ENCODE measurements around the gene DNAJC5. TPM values are rescaled to one million over a fixed set of nuclear protein-coding genes. Genes with fewer than 3 reads are reported as not detected.
"Not testable (repeated sequence)": the region's sequence is repeated elsewhere in the genome, so short reads cannot be mapped to it uniquely, and the experiment has no call there.

DNAJC5 gene
- total RNA-seq, 1 donor from 2014 or later: 42.8 TPM

- no peaks in the 10 kb centered on the region for H3K9me3 ChIP-seq (replicated peaks)
- H3K27me3 ChIP-seq (ENCODE audit: low read depth): no peaks in the 10 kb centered on the region
- intact Hi-C loops (cut with micrococcal nuclease): no loop called here
- H3K27ac ChIP-seq (replicated peaks): peak overlapping the region; percentile 92
- TF ChIP-seq CTCF (IDR thresholded peaks at IDR 0.05; ENCODE audit: borderline replicate concordance): no peak
- peak overlapping the region; percentile 35 for H3K4me3 ChIP-seq
- peaks cover 61% of the 10 kb centered on the region for H3K4me1 ChIP-seq
- DNase-seq: no peak
- H3K36me3 ChIP-seq: no peaks in the 10 kb centered on the region
These were observed 46.7 kb upstream of the DNAJC5 start for GRCh38 chr20:63848003-63848911.

- intact Hi-C loops (cut with micrococcal nuclease): no loop called here
- DNase-seq: no peak
- TF ChIP-seq CTCF (IDR thresholded peaks at IDR 0.05; ENCODE audit: borderline replicate concordance): no peak
- H3K36me3 ChIP-seq: no peaks in the 10 kb centered on the region
- no peak overlapping the region for H3K4me3 ChIP-seq
- H3K9me3 ChIP-seq (replicated peaks): no peaks in the 10 kb centered on the region
- no peaks in the 10 kb centered on the region for H3K27me3 ChIP-seq (ENCODE audit: low read depth)
- H3K27ac ChIP-seq (replicated peaks): no peak overlapping the region
- peaks cover 62% of the 10 kb centered on the region for H3K4me1 ChIP-seq
These were observed 44.0 kb upstream of the DNAJC5 start for GRCh38 chr20:63850689-63851547.

GRCh38 chr20:63851548-63851943 is 43.4 kb upstream of the DNAJC5 start:
- H3K36me3 ChIP-seq; intact Hi-C loops (cut with micrococcal nuclease); DNase-seq; H3K9me3 ChIP-seq (replicated peaks); H3K27me3 ChIP-seq (ENCODE audit: low read depth); H3K4me3 ChIP-seq: not testable (repeated sequence)
- Histone ChIP-seq H3K27ac (replicated peaks) (peak overlapping the region; percentile 96), H3K4me1 (peaks cover 62% of the 10 kb centered on the region)

- H3K27ac ChIP-seq (replicated peaks): peak overlapping the region; percentile 96
- peak overlapping the region; percentile 50 for H3K4me3 ChIP-seq
- DNase-seq; H3K36me3 ChIP-seq; H3K9me3 ChIP-seq (replicated peaks); H3K27me3 ChIP-seq (ENCODE audit: low read depth); intact Hi-C loops (cut with micrococcal nuclease): not testable (repeated sequence)
- peaks cover 62% of the 10 kb centered on the region for H3K4me1 ChIP-seq
These were observed 41.2 kb upstream of the DNAJC5 start for GRCh38 chr20:63853733-63854068.

GRCh38 chr20:63854069-63854765 is 40.7 kb upstream of the DNAJC5 start:
- TF ChIP-seq CTCF (IDR thresholded peaks at IDR 0.05; ENCODE audit: borderline replicate concordance): no peak
- Histone ChIP-seq H3K4me1 (peaks cover 67% of the 10 kb centered on the region), H3K9me3 (replicated peaks) (no peaks in the 10 kb centered on the region), H3K27me3 (ENCODE audit: low read depth) (no peaks in the 10 kb centered on the region), H3K36me3 (no peaks in the 10 kb centered on the region), H3K4me3 (peak overlapping the region; percentile 50), H3K27ac (replicated peaks) (peak overlapping the region; percentile 96)
- intact Hi-C loops (cut with micrococcal nuclease): no loop called here
- no peak for DNase-seq

GRCh38 chr20:63854766-63855362 is 40.1 kb upstream of the DNAJC5 start:
- H3K36me3 ChIP-seq: no peaks in the 10 kb centered on the region
- H3K9me3 ChIP-seq (replicated peaks): no peaks in the 10 kb centered on the region
- peaks cover 74% of the 10 kb centered on the region for H3K4me1 ChIP-seq
- no peak for TF ChIP-seq CTCF (IDR thresholded peaks at IDR 0.05; ENCODE audit: borderline replicate concordance)
- H3K4me3 ChIP-seq: peak overlapping the region; percentile 50
- DNase-seq: peak; percentile 81
- intact Hi-C loops (cut with micrococcal nuclease): no loop called here
- H3K27ac ChIP-seq (replicated peaks): peak overlapping the region; percentile 96
- H3K27me3 ChIP-seq (ENCODE audit: low read depth): no peaks in the 10 kb centered on the region

Data from left ventricle myocardium inferior (tissue), 1 donor.